Kidney tubule cell (primary cell): ENCODE results near the gene PCBD2.
"Not testable (repeated sequence)": the region's sequence is repeated elsewhere in the genome, so short reads cannot be mapped to it uniquely, and the experiment has no call there.

Experiments
- DNase-seq: peaks from one replicate; pipeline ENCODE4 v3.0.0-alpha.2; 2018; ENCODE audit warnings: low spot score

The PCBD2 gene

DNA sequence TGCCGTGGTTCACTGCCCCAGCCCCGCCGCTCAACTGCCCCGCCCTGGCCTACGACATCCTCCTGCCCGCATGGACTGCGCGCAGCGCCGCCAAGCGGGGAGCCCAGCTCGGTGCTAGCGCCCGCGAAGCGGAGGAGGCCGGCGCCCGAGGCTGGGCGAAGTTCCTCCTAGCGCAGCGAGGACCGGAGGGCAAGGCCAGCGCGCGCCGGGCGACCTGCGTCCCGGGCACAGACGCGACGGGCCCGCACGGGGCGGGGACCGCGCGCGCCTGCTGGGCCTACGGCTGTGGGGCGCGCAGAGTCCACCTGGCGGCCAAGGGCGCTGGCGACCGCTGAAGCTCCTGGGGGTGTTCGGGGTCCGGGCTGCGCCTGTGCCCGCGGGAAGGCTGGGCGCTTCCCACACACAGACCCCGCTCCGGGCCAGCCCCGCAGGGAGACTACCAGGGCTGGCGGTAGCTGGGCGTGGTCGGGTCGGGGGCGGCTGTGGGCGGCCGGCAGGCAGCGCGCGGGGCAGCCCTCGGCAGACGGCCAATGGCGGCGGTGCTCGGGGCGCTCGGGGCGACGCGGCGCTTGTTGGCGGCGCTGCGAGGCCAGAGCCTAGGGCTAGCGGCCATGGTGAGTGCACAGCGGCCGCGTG lies at the start of gene PCBD2:
Gene PCBD2, plus strand, starts transcription at position 522 of the 636 bp plus-strand sequence. Its CDS starts 9 bp downstream, at position 531.
- peak; percentile 95 for DNase-seq

DNA sequence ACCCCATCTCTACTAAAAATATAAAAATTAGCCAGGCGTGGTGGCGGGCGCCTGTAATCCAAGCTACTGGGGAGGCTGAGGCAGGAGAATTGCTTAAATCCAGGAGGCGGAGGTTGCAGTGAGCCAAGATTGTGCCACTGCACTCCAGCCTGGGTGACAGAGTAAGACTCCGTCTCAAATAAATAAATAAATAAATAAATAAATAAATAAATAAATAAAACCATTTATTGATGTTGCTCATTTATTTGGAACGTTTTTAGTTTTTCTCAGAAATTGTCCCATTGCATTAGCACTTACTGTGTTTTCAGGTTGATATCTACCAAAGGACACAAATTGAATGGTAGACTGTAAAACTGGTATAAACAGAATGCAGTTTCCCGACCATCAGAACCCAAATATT lies 48.5 kb upstream of the PCBD2 start:
- not testable (repeated sequence) for DNase-seq

- DNase-seq: no peak
Measured at GRCh38 chr5:134857401-134857800, 47.5 kb upstream of the PCBD2 start.

- no peak for DNase-seq
Measured at GRCh38 chr5:134864707-134865106, 40.2 kb upstream of the PCBD2 start.

GRCh38 chr5:134873494-134873893 lies 31.4 kb upstream of the PCBD2 start:
- DNase-seq: no peak

- DNase-seq: peak; percentile 85
Measured at GRCh38 chr5:134873987-134874830, 30.7 kb upstream of the PCBD2 start, which contains the start of gene TXNDC15. Gene TXNDC15, plus strand, starts transcription at chr5:134874371. Its CDS starts 57 bp downstream, at chr5:134874428.

GRCh38 chr5:134874831-134875655 lies 29.9 kb upstream of the PCBD2 start:
- DNase-seq: peak; percentile 60

GRCh38 chr5:134877159-134877558 lies 27.8 kb upstream of the PCBD2 start:
- DNase-seq: no peak

DNA sequence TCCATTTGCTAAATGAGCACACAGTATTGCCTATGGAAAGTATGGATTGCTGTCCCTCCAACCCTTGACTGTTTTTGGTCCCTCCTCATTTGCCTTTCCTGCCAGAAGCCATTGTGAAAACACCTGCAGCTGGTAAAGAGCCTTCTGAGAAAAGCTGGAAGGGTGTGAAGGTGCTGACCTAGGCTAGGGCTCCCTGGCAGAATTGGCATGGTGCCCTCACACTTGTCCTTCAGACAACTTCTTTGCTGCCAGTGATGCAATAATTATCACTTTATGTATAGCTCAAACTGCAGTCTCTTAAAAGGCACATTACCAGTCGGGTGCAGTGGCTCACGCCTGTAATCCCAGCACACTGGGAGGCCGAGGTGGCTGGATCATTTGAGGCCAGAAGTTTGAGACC lies 26.5 kb upstream of the PCBD2 start:
- no peak for DNase-seq

DNA sequence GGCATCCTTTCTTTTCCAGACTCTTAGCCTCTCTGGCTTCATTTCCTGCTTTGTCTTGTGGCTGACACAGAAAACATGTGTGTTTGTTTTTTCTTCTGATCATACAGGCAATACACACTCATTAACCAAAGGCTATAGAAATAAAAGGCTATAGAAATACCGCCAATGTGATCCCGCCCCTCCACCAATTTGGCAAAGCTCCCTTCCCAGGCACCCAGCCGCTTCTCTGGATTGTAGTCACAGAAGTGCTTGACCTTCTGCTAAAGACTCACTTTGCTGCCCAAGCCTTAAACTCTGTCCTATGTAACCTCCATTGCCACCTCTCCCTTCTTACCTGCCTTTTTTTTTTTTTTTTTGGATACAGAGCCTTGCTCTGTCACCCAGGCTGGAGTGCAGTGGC lies 25.5 kb upstream of the PCBD2 start:
- DNase-seq: no peak

- not testable (repeated sequence) for DNase-seq
Measured at GRCh38 chr5:134880937-134881336, 24.0 kb upstream of the PCBD2 start.

DNA sequence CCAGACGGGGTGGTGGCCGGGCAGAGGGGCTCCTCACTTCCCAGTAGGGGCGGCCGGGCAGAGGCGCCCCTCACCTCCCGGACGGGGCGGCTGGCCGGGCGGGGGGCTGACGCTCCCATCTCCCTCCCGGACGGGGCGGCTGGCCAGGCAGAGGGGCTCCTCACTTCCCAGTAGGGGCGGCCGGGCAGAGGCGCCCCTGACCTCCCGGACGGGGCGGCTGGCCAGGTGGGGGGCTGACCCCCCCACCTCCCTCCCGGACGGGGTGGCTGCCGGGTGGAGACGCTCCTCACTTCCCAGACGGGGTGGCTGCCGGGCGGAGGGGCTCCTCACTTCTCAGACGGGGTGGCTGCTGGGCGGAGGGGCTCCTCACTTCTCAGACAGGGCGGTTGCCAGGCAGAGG lies 23.2 kb upstream of the PCBD2 start:
- not testable (repeated sequence) for DNase-seq

GRCh38 chr5:134887593-134888159 lies 17.3 kb upstream of the PCBD2 start:
- DNase-seq: no peak

- DNase-seq: no peak
Measured at GRCh38 chr5:134889335-134889734, 15.6 kb upstream of the PCBD2 start.

GRCh38 chr5:134891473-134891872 lies 13.5 kb upstream of the PCBD2 start:
- DNase-seq: no peak

DNA sequence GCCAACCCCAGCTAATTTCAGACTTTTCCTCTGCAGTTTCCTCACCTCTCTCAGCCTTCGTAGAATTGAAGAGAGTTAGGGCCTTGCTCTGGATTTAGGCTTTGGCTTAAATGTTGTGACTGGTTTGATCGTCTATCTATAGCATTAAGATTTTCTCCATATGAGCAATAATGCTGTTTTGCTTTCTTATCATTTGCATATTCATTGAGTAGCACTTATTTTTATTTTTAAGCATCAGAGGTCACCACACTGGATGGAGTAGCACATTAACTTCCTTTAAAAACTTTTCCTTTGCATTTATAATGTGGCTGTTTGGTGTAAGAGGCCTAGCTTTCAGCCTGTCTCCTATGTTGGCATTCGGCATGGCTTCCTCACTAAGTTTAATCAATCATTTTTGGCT lies 12.6 kb upstream of the PCBD2 start:
- no peak for DNase-seq

DNA sequence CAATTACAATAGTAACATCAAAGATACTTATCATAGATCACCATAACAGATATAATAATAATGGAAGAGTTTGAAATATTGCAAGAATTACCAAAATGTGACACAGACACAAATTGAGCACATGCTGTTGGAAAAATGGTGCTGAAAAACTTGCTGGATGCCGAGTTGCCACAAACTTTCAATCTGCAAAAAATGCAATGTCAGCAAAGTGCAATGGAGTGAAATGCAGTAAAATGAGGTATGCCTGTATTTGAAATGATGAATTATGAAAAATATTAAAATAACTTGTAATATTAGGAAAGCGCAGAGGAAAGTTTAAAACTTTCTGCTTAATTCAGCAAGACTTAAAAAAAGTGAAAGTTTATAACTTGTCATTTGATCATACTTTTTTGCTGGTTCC lies 12.0 kb upstream of the PCBD2 start:
- DNase-seq: no peak

GRCh38 chr5:134893748-134894505 lies 11.0 kb upstream of the PCBD2 start:
- no peak for DNase-seq

DNA sequence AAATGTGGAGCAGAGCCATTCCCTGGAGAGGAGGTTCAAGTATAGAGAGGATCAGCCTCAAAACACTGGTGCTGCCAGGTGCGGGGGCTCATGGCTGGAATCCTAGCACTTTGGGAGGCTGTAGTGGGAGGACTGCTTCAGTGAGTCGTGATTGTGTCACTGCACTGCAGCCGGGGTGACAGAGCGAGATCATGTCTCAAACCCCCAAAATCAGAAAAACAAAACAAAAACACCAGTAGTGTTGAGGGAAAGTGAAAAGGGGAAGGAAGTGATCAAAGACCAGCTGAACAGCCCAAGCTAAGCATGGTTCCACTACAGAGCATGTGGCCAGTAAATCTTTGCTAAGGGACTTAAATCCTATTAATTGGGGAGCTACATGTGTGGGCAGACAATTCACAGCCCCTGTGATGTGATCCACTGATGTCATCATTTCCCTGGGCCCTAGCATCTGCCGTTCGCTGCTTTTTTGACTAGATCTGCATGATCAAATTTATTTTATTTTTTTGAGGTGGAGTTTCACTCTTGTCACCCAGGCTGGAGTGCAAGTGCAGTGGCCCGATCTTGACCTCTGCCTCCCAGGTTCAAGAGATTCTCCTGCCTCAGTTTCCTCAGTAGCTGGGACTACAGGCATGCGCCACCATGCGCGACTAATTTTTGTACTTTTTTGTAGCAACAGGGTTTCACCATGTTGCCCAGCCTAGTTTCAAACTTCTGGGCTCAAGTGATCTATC lies 2.7 kb upstream of the PCBD2 start:
- peak; percentile 13 for DNase-seq

GRCh38 chr5:134905246-134905996 lies 490 bp downstream of the PCBD2 start:
- DNase-seq: peak; percentile 76
